Loucy (cell line): ENCODE data around the gene MSANTD2.

Experiments
- CTCF ChIP-seq: fragments of 200-600 bp; sonication (generic); conservative IDR thresholded peaks from 2 replicates; pipeline ENCODE4 v1.5.1; 2014; ENCODE audit warnings: mild to moderate bottlenecking, antibody characterized with exemption, low read length
- EZH2phosphoT487 ChIP-seq: fragments of 200-600 bp; IDR thresholded peaks from 2 replicates; pipeline ENCODE4 v1.6.1; 2018; ENCODE audit warnings: antibody characterized with exemption, mild to moderate bottlenecking, moderate library complexity, borderline replicate concordance

- no peak for TF ChIP-seq CTCF
- no peak for TF ChIP-seq EZH2phosphoT487
Observed at GRCh38 chr11:124769806-124770774, 30.1 kb downstream of the MSANTD2 start.
